Mucosa of stomach (tissue), 1 donor: ENCODE measurements around the gene MPP2.

Experiments
- H3K27me3 ChIP-seq: one replicate; pipeline ENCODE4 v1.7.0; 2013; ENCODE audit warnings: mild to moderate bottlenecking, low read length; ENCODE audit not compliant: control insufficient read depth, insufficient read depth
- H3K36me3 ChIP-seq: one replicate; pipeline ENCODE4 v1.7.0; 2013; ENCODE audit warnings: low read length; ENCODE audit not compliant: control insufficient read depth, insufficient read depth
- H3K4me1 ChIP-seq: one replicate; pipeline ENCODE4 v1.7.0; 2013; ENCODE audit warnings: mild to moderate bottlenecking, low read length; ENCODE audit not compliant: control insufficient read depth, insufficient read depth
- H3K4me3 ChIP-seq: one replicate; pipeline ENCODE4 v1.7.0; 2013; ENCODE audit warnings: low read length
- H3K9ac ChIP-seq: one replicate; pipeline ENCODE4 v1.7.0; 2013; ENCODE audit warnings: mild to moderate bottlenecking, low read length, moderate library complexity
- H3K9me3 ChIP-seq: one replicate; pipeline ENCODE4 v1.7.0; 2013; ENCODE audit warnings: mild to moderate bottlenecking, low read length, moderate library complexity; ENCODE audit not compliant: control insufficient read depth
- donor health status: Pancreatic carcinoma.

Gene MPP2

GRCh38 chr17:43831633-43832032, 75.7 kb downstream of the MPP2 start:
- no peaks in the 10 kb centered on the region for H3K36me3 ChIP-seq
- H3K27me3 ChIP-seq, result peaks cover 8% of the 10 kb centered on the region
- H3K9me3 ChIP-seq, result no peaks in the 10 kb centered on the region
- peaks cover 14% of the 10 kb centered on the region for H3K4me1 ChIP-seq
- no peak overlapping the region for H3K9ac ChIP-seq
- H3K4me3 ChIP-seq, result no peak overlapping the region

- Histone ChIP-seq H3K4me1 (peaks cover 14% of the 10 kb centered on the region), H3K4me3 (no peak overlapping the region), H3K9ac (no peak overlapping the region), H3K36me3 (no peaks in the 10 kb centered on the region), H3K9me3 (no peaks in the 10 kb centered on the region), H3K27me3 (peaks cover 8% of the 10 kb centered on the region)
These were observed 76.7 kb downstream of the MPP2 start for GRCh38 chr17:43830510-43831140.

- H3K4me3 ChIP-seq, result no peak overlapping the region
- no peak overlapping the region for H3K9ac ChIP-seq
- H3K27me3 ChIP-seq, result peaks cover 8% of the 10 kb centered on the region
- H3K9me3 ChIP-seq, result no peaks in the 10 kb centered on the region
- no peaks in the 10 kb centered on the region for H3K36me3 ChIP-seq
- peaks cover 14% of the 10 kb centered on the region for H3K4me1 ChIP-seq
These were observed 77.6 kb downstream of the MPP2 start for GRCh38 chr17:43829738-43830137.

GRCh38 chr17:43827596-43827995, 79.7 kb downstream of the MPP2 start:
- H3K4me3 ChIP-seq, result no peak overlapping the region
- H3K36me3 ChIP-seq, result no peaks in the 10 kb centered on the region
- H3K9me3 ChIP-seq, result no peaks in the 10 kb centered on the region
- H3K9ac ChIP-seq, result no peak overlapping the region
- no peaks in the 10 kb centered on the region for H3K27me3 ChIP-seq
- H3K4me1 ChIP-seq, result peaks cover 19% of the 10 kb centered on the region

- Histone ChIP-seq H3K36me3 (no peaks in the 10 kb centered on the region), H3K27me3 (no peaks in the 10 kb centered on the region), H3K9ac (no peak overlapping the region), H3K4me3 (no peak overlapping the region), H3K4me1 (peaks cover 14% of the 10 kb centered on the region), H3K9me3 (no peaks in the 10 kb centered on the region)
These were observed 81.1 kb downstream of the MPP2 start for GRCh38 chr17:43826206-43826605.

- no peaks in the 10 kb centered on the region for H3K27me3 ChIP-seq
- no peak overlapping the region for H3K4me3 ChIP-seq
- H3K9ac ChIP-seq, result no peak overlapping the region
- no peaks in the 10 kb centered on the region for H3K9me3 ChIP-seq
- H3K4me1 ChIP-seq, result peaks cover 14% of the 10 kb centered on the region
- no peaks in the 10 kb centered on the region for H3K36me3 ChIP-seq
These were observed 81.8 kb downstream of the MPP2 start for GRCh38 chr17:43825567-43825966.
